Endothelial cell of umbilical vein (primary cell): Measurements from ENCODE around the gene PLSCR1. TPM values are rescaled to one million over a fixed set of nuclear protein-coding genes. Genes with fewer than 3 reads are reported as not detected.

Experiments used
- BruUV-seq: library from RNA; stranded (reverse); fragments of 400-500 nt; replicated peaks from 2 replicates; lab custom pipeline; 2021; lab: Mats Ljungman, UMichigan
- CTCF ChIA-PET: fragments of 300-600, 350-600 bp; sonication (Branson Sonifier 250); formaldehyde crosslinking; loops from one replicate; lab custom pipeline; 2021; ENCODE audit warnings: antibody characterized with exemption, inconsistent platforms; lab: Charles Lee
- POLR2A ChIA-PET: fragments of 300-600, 350-600 bp; sonication (Branson Sonifier 250); formaldehyde crosslinking; loops from one replicate; lab custom pipeline; 2021; ENCODE audit warnings: antibody characterized with exemption, inconsistent platforms; lab: Charles Lee
- DNase-seq: peaks from one replicate; pipeline ENCODE4 v3.0.0-alpha.2; 2011; ENCODE audit warnings: low read depth, low spot score
- FAIRE-seq: peaks from 2 replicates; lab custom pipeline; 2011; peaks lifted over from hg19 to GRCh38; lab: Jason Lieb, UNC
- H2AFZ ChIP-seq: 2 replicates; pipeline ENCODE4 v1.6.0; 2012; ENCODE audit warnings: low read depth, low read length, control low read depth, inconsistent platforms
- H3K27ac ChIP-seq: 2 replicates; pipeline ENCODE4 v1.5.1; 2011; ENCODE audit warnings: low read depth, mild to moderate bottlenecking, control low read depth, low read length, moderate library complexity; ENCODE audit not compliant: insufficient read depth
- H3K27me3 ChIP-seq, 2 experiments: 2 replicates each; pipeline versions ENCODE4 v1.6.0 to v1.6.1; 2011; ENCODE audit warnings: low read length in 2 of 2, mixed read lengths in 1 of 2; ENCODE audit not compliant: control insufficient read depth in 2 of 2, insufficient read depth in 2 of 2
- H3K36me3 ChIP-seq, 2 experiments: 2 replicates in 1 of 2; 3 replicates in 1 of 2; pipeline ENCODE4 v1.5.1; 2011; ENCODE audit warnings: low read length in 2 of 2, mild to moderate bottlenecking in 1 of 2, moderate library complexity in 1 of 2; ENCODE audit not compliant: control insufficient read depth in 2 of 2, insufficient read depth in 2 of 2; ENCODE audit errors: extremely low read depth in 1 of 2
- H3K4me1 ChIP-seq: 3 replicates; pipeline ENCODE4 v1.5.1; 2011; ENCODE audit warnings: mild to moderate bottlenecking, low read length; ENCODE audit not compliant: control insufficient read depth, insufficient read depth; ENCODE audit errors: extremely low read depth
- H3K4me2 ChIP-seq: 2 replicates; pipeline ENCODE4 v1.6.1; 2011; ENCODE audit warnings: low read length, control low read depth, mixed read lengths; ENCODE audit not compliant: insufficient read depth
- H3K4me3 ChIP-seq, 3 experiments: fragments of 200-600 bp in 1 of 3; sonication (generic), shearing (Covaris generic) in 1 of 3; replicated peaks in 1 of 3; 2 replicates each; pipeline ENCODE4 v1.5.1; 2011 to 2016; ENCODE audit warnings: control low read depth in 3 of 3, low read length in 3 of 3, mild to moderate bottlenecking in 2 of 3, inconsistent platforms in 1 of 3, low read depth in 1 of 3, moderate library complexity in 1 of 3; ENCODE audit not compliant: insufficient read depth in 1 of 3
- H3K79me2 ChIP-seq: 2 replicates; pipeline ENCODE4 v1.6.0; 2012; ENCODE audit warnings: low read length, inconsistent platforms; ENCODE audit not compliant: control insufficient read depth, insufficient read depth
- H3K9ac ChIP-seq: replicated peaks from 2 replicates; pipeline ENCODE3; 2011; ENCODE audit warnings: low read length, control low read depth; ENCODE audit not compliant: insufficient read depth; ENCODE audit errors: extremely low read depth
- H3K9me1 ChIP-seq: replicated peaks from 3 replicates; pipeline ENCODE4 v1.6.0; 2011; ENCODE audit warnings: mild to moderate bottlenecking, low read length; ENCODE audit not compliant: control insufficient read depth, insufficient read depth; ENCODE audit errors: extremely low read depth
- H3K9me3 ChIP-seq: replicated peaks from 2 replicates; pipeline ENCODE4 v1.5.1; 2012; ENCODE audit warnings: low read length, inconsistent platforms; ENCODE audit not compliant: control insufficient read depth, insufficient read depth
- H4K20me1 ChIP-seq: replicated peaks from 2 replicates; pipeline ENCODE3; 2011; ENCODE audit warnings: mild to moderate bottlenecking, low read length; ENCODE audit not compliant: control insufficient read depth, insufficient read depth; ENCODE audit errors: extremely low read depth
- EZH2 ChIP-seq: IDR thresholded peaks from 2 replicates; pipeline ENCODE4 v1.6.1; 2012; ENCODE audit warnings: borderline replicate concordance, low read depth, mild to moderate bottlenecking, moderate library complexity, low read length, inconsistent platforms; ENCODE audit not compliant: severe bottlenecking
- FOS ChIP-seq: IDR thresholded peaks from 2 replicates; pipeline ENCODE4 v1.6.1; 2011; ENCODE audit warnings: mild to moderate bottlenecking, low read length, moderate library complexity, borderline replicate concordance; ENCODE audit not compliant: insufficient read depth
- GATA2 ChIP-seq: IDR thresholded peaks from 2 replicates; pipeline ENCODE4 v1.7.0; 2011; ENCODE audit warnings: low read depth, mild to moderate bottlenecking, moderate library complexity, mixed read lengths, low read length; ENCODE audit not compliant: insufficient read length, insufficient read depth
- JUN ChIP-seq: IDR thresholded peaks from 2 replicates; pipeline ENCODE4 v1.6.1; 2011; ENCODE audit warnings: borderline replicate concordance, low read depth; ENCODE audit not compliant: insufficient read length, insufficient read depth
- MYC ChIP-seq: IDR thresholded peaks from one replicate; pipeline ENCODE4 v1.6.1; 2011; ENCODE audit warnings: mild to moderate bottlenecking, low read depth, low read length
- POLR2A ChIP-seq: IDR thresholded peaks from 2 replicates; pipeline ENCODE4 v1.6.1; 2012; ENCODE audit warnings: low read depth, mild to moderate bottlenecking, control low read depth, low read length
- POLR2AphosphoS5 ChIP-seq: IDR thresholded peaks from 2 replicates; pipeline ENCODE4 v1.6.1; 2012; ENCODE audit warnings: low read depth, mild to moderate bottlenecking, control low read depth, low read length, moderate library complexity; ENCODE audit not compliant: insufficient read depth
- dilution Hi-C: fragments of 300-500 bp; cut with MboI; formaldehyde crosslinking; loops from one replicate; pipeline ENCODE4 v1.15.0; 2019; ENCODE audit warnings: low sequenced_read_pairs; ENCODE audit not compliant: extremely low pct_ligation_motif_present
- intact Hi-C: fragments of 100-400 bp; cut with micrococcal nuclease; formaldehyde crosslinking; loops from one replicate; pipeline ENCODE4 v1.10.0; 2022
- polyA plus RNA-seq, 4 experiments: library from polyadenylated mRNA; depleted of rRNA in 3 of 4; stranded (reverse) in 3 of 4; unstranded in 1 of 4; fragments of >200 nt; gene quantifications; 2 replicates each; pipeline versions ENCODE4 v1.2.1 to v1.2.3, GENCODE V29; 2011 to 2012; ENCODE audit warnings: missing spikeins in 1 of 4
- total RNA-seq: library from RNA; stranded (reverse); gene quantifications from 2 replicates; pipeline ENCODE4 v1.2.3, GENCODE V29; 2021
- TF ChIP-seq, protein P1 (sequence below), 2 donors: IDR thresholded peaks; 1 replicate in 1 of 2; 2 replicates in 1 of 2; pipeline ENCODE4 v1.5.1; 2011; ENCODE audit warnings: low read length in 2 of 2, mild to moderate bottlenecking in 2 of 2, moderate library complexity in 2 of 2, control low read depth in 1 of 2, inconsistent platforms in 1 of 2, low read depth in 1 of 2; ENCODE audit not compliant: insufficient read depth in 1 of 2; ENCODE audit errors: extremely low read depth in 1 of 2
- TF ChIP-seq, protein P2 (sequence below): IDR thresholded peaks from 2 replicates; pipeline ENCODE4 v1.6.1; 2011; ENCODE audit not compliant: insufficient read depth, insufficient read length

PLSCR1 gene
- total and polyA plus RNA-seq, 2 donors (not counting 3 experiments of a cell fraction or from before 2014, with no cell fraction given) = 53.2 to 78.7 TPM

DNA sequence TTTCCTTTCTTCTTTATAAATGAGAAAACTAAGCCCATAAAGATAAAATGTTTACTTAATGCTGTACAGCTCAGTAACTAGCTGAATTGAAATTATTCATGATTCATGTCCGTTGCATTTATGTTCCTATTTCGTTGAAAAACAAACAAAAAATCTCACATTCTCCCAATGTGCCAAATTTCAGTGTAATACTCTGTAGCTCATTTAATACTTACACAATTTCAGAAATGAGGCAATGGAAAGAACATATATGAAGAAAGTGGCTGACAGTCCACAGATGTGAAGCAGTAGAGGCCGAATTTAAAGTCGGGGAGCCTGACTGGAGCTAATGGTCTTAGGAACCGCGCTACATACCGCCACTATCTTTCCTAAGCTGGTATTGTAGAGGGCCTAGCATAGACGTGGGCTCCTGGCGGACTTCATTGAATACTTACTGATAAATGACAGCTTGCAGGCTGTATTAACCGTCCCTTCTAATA lies 75.7 kb downstream of the PLSCR1 start:
- FAIRE-seq (no peak), DNase-seq (no peak)
- Histone ChIP-seq H3K79me2 (no peaks in the 10 kb centered on the region), H3K27me3 (no peaks in the 10 kb centered on the region), H3K4me2 (peak overlapping the region; percentile 75), H3K27ac (peak overlapping the region; percentile 1), H3K36me3 (no peaks in the 10 kb centered on the region), H3K9me1 (no peaks in the 10 kb centered on the region), H3K9me3 (no peaks in the 10 kb centered on the region), H3K4me3 (peak overlapping the region in 1 of 3 experiments; percentile 52), H2AFZ (peak overlapping the region; percentile 96), H3K9ac (no peak overlapping the region), H3K4me1 (no peaks in the 10 kb centered on the region), H4K20me1 (no peaks in the 10 kb centered on the region)
- BruUV-seq = no TSS peak
- dilution Hi-C loops = no loop called here
- TF ChIP-seq FOS (no peak), GATA2 (no peak), EZH2 (no peak), POLR2AphosphoS5 (no peak), JUN (no peak), MYC (no peak), POLR2A (no peak)
- TF ChIP-seq, protein P1, sequence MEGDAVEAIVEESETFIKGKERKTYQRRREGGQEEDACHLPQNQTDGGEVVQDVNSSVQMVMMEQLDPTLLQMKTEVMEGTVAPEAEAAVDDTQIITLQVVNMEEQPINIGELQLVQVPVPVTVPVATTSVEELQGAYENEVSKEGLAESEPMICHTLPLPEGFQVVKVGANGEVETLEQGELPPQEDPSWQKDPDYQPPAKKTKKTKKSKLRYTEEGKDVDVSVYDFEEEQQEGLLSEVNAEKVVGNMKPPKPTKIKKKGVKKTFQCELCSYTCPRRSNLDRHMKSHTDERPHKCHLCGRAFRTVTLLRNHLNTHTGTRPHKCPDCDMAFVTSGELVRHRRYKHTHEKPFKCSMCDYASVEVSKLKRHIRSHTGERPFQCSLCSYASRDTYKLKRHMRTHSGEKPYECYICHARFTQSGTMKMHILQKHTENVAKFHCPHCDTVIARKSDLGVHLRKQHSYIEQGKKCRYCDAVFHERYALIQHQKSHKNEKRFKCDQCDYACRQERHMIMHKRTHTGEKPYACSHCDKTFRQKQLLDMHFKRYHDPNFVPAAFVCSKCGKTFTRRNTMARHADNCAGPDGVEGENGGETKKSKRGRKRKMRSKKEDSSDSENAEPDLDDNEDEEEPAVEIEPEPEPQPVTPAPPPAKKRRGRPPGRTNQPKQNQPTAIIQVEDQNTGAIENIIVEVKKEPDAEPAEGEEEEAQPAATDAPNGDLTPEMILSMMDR (IDR thresholded peaks at IDR 0.05; ENCODE audit: extremely low read depth in 1 of 2, insufficient read depth in 1 of 2, low read depth in 1 of 2, low read length in 2 of 2) = no peak
- TF ChIP-seq, protein P2, sequence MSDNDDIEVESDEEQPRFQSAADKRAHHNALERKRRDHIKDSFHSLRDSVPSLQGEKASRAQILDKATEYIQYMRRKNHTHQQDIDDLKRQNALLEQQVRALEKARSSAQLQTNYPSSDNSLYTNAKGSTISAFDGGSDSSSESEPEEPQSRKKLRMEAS = no peak
- POLR2A ChIA-PET = no interaction called here
- CTCF ChIA-PET = interaction anchor here (1.1 kb wide), 1 partner anchor 142 kb away, joined by 4 read pairs; no protein-coding TSS in a partner anchor
- intact Hi-C loops = loop anchor here (1.0 kb wide), 1 partner anchor 76 kb away; the partner anchor contains the start of gene PLSCR1
